ENCODE measurements around the gene MBNL1.
"Not testable (repeated sequence)": the region's sequence is repeated elsewhere in the genome, so short reads cannot be mapped to it uniquely, and the experiment has no call there.

Gene MBNL1

DNA sequence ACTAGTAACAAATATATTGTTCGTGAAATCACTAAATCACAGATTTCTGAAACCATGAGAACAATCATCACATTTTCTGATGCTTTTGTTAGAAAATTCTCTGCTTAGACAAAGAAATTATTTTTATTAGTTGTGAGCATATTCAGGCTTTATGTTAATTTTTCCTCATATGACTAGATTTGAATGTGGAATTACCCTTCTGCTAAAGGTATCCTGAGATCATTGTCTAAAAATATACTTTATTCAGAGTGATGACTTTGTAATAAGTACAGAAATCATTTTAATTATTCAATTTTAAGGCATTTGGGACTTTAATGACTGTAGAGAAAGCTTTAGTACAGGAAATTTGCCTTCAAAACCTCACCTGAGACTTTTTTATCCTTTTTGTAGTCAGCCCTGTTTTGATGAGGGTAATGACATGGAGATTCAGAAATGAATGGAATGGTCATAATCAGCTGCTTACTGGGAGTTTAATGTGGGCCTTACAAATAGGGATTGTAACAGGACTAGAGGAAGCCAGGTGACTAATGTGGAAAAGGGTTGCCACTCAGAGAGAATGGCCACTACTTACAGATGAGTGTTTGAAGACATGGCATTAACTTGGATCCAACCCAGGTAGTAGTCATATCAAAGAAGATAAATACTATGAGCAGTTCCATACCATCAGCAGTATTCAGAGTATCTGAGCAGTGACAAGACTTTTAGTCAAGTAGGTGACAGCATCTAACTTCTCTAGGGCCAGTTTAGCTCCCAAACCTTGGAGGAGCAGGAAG, 148.3 kb downstream of the MBNL1 start:
- DNase-seq = no peak

DNA sequence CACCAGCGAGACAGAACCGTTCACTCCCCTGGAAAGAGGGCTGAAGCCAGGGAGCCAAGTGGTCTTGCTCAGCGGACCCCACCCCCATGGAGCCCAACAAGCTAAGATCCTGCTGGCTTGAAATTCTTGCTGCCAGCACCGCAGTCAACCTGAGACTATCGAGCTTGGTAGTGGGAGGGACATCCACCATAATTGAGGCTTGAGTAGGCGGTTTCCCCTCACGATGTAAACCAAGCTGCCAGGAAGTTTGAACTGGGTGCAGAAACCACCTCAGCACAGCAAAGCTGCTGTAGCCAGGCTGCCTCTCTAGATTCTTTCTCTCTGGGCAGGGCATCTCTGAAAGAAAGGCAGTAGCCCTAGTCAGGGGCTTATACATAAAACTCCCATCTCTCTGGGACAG, 151.0 kb downstream of the MBNL1 start:
- DNase-seq = no peak

DNA sequence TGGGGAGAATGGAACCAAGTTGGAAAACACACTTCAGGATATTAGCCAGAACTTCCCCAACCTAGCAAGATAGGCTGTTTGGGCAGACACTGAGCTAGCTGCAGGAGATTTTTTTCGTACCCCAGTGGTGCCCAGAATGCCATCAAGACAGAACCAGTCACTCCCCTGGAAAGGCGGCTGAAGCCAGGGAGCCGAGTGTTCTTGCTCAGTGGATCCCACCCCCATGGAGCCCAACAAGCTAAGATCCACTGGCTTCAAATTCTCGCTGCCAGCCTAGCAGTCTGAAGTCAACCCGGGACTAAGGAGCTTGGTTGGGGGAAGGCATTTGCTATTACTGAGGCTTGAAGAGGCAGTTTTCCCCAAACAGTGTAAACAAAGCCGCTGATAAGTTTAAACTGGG, 152.4 kb downstream of the MBNL1 start:
- no peak for DNase-seq

DNA sequence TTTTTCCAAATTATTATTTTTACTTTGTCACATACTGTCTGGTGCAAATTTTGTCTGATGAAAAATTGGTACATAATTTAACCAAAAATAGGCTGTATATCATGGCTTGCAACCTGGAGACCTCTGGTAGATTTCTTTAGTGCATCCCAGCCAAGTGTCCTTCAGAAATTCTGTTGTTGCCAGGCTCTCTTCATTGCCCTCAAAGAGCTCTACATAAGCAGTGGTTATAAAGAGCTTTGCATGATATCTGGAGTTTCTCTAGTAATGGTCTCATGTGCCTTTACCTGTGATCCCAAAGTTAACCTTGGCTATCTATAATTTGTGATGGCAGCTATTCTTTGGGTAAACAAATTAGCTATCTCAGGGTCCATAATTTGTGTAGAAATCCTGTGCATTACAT, 157.7 kb downstream of the MBNL1 start:
- no peak for DNase-seq

DNA sequence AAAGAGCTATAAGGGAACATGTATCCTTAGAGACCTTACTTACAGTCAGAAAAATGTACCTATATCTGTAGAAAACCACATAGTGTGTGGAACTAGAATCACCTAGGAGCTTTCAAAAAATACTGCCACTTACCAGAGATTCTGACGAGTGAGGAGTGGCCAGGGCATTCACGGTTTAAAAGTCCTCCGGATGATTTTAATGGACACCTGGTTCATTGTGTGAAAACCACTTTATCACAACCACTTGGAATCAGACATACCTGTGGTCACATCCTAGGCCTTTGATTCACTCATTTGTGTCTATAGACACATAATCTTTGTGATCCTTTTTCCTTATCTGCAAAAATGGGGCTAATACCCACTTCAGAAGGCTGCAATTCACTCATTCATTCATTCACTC, 159.8 kb downstream of the MBNL1 start:
- DNase-seq = no peak

DNA sequence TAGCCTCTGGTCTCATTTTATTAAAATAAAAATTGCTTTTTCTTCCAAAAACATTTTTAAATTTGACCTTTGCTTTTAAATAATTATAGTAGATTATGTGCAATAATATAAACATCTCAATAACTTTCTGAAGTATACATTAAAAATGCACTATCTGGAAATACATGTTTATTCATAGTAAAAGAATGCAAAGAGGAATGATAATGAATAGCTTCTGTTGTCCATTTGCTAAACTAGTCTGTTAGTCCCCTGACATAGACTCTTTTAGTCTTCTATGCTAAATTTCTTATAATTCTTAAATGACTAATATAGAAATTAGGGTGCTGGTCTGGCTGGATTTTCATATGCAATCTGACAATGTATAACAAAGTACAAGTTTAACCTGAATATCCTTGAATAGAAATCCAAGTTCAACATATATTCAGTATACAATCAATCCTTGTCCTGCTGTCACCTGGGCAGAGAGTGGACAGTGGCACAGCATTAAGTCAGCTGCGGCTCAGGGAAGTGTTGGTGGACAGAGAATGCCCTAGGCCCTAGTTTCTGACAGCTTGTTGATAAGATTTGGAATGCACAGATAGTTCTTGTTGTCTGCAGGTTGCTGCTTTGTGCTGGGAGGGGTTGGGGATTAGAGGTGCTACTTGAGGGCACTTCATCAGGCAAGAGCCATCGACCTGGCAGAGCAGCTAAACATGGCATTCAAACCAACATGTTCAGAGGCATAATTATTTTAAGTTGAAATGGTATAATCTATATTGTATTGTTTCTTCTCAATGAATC, 161.7 kb downstream of the MBNL1 start:
- no peak for DNase-seq

DNA sequence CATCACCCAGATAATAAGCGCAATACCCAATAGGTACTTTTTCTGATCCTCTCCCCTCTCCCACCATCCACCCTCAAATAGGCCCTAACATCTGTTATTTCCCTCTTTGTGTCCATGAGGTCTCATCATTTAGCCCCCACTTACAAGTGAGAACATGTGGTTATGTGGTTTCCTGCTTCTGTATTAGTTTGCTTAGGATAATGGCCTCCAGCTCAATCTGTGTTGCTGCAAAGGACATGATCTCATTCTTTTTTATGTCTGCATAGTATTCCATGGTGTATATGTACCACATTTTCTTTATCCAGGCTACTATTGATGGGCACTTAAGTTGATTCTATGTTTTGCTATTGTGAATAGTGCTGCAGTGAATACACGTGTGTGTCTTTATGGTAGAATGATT, 165.4 kb downstream of the MBNL1 start:
- no peak for DNase-seq

DNA sequence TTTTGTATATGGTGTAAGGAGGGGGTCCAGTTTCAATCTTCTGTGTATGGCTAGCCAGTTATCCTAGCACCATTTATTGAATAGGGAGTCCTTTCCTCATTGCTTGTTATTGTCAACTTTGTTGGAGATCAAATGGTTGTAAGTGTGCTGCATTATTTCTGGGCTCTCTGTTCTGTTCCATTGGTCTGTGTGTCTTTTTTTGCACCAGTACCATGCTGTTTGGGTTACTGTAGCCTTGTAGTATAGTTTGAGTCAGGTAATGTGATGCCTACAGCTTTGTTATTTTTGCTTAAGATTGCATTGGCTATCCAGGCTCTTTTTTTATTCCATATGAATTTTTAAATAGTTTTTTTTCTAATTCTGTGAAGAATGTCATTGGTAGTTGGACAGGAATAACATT, 166.5 kb downstream of the MBNL1 start:
- not testable (repeated sequence) for DNase-seq

DNA sequence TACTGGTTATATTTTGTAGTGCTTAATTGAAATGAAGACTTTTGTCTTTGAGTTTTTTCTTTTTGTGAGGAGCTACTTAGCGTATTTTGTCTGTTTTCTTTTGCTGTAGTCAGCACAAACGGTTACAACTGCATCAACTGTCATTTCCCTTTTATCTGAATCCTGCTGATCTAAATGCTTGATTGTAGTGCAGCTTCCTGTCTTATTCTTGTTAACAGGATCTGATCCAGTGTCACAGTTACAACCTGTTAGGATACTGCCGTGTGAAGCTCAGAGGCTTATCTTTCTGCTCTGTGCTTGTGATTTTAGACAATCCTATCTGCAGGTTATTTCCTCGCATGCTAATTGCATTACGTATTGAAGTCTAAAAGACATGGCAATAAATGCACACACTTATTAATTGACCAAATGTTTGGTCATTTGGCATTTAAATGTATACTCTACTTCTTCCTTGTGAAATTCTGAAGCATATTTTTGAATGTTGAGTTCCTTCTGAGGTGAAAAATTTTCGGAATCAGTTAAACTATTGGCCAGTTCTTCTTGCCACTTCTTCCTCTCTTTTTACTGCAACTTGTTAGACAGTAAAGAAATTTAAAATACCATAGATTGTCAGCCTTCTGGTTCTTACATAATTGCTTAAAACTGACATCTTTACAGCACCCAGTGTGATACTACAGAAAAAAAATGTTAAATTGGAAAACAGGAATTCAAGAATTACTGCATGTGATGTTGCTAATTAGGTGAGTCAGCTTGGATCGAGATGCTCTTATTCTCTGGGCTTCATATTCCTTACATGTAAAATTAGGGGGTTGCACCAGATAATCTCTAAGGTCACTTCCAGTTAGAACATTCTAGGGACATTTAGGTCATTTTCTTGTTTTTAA, 168.2 kb downstream of the MBNL1 start:
- no peak for DNase-seq

DNA sequence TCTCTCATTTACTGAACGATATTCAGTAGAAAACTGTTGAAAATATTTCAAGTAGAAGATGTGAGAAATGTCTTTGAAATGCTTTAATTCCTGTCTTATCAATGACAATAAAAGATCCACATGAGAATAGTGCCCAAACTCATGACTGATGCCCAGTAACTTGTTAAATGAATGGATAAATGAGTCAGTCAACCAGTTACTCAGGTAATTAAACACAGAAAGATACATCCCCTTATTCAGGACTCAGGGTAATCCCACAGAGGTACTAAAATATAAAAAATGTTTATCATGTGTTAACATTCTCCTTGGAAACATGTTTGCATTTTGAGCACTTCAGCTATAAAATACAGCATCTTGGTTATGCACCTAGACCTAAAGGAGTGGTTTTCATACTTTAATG, 169.5 kb downstream of the MBNL1 start:
- no peak for DNase-seq

DNA sequence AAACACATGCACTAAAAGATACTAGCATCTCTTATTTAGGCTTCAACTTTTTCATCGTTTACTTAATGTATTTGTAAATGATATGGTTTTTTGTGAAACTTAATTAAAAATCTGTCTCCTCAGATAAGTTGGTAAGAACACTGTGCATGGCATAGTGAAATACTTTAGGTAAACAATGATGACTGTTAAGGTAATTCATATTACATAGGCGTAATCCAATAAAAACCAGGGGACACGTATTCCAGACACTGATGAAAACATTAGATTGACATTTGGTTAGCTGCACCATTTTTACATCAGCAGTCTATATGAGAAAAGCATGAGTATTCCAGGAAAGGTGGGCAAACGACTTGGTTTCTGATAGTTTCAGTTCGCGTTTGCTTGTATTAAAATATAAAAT, 170.0 kb downstream of the MBNL1 start:
- no peak for DNase-seq

DNA sequence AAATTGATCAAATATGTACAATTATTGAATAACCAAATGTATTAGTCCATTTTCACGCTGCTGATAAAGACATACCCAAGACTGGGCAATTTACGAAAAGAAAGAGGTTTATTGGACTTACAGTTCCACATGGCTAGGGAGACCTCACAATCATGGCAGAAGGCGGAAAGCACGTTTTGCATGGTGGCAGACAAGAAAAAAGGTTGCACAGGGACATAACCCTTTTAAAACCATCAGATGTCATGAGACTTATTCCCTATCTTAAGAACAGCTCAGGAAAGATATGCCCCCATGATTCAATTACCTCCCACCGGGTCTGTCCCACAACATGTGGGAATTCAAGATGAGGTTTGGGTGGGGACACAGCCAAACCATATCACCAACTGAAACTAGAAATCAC, 171.5 kb downstream of the MBNL1 start:
- DNase-seq = not testable (repeated sequence)

DNA sequence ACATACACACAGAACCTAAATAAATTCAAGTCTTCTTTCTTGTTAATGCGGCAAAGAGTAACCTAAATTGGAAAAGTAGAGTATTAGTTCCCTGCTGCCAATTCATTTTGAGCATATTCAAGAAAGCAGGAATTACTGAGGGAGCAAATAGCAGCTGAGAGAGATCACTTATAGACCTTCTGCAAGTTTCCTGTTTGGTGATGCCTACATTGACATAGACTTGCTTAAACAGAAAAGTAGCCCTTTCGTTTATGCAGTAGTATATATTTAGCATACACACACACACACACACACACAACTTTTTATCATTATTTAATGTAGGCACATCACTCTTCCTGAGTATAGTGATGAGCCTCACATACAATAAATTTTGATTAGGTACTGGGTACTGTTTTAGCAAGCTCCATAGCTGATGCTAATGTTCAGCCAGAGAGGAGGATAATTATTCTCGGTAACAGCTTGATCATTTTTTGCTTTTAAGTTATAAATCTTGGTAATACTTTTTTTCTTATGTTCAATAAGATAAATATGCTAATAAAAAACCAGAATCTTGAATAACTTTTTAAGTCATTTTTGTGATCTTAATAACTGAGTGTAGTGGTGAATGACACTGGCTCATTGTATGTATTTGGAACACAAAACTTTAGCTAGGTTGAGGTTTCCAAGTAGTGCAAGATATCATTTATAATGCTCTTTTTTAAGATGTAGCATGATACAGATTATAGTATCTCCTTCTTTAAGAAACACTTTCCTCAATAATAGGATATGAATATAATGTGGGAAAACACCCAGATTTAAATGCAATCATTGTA, 174.7 kb downstream of the MBNL1 start:
- no peak for DNase-seq

DNA sequence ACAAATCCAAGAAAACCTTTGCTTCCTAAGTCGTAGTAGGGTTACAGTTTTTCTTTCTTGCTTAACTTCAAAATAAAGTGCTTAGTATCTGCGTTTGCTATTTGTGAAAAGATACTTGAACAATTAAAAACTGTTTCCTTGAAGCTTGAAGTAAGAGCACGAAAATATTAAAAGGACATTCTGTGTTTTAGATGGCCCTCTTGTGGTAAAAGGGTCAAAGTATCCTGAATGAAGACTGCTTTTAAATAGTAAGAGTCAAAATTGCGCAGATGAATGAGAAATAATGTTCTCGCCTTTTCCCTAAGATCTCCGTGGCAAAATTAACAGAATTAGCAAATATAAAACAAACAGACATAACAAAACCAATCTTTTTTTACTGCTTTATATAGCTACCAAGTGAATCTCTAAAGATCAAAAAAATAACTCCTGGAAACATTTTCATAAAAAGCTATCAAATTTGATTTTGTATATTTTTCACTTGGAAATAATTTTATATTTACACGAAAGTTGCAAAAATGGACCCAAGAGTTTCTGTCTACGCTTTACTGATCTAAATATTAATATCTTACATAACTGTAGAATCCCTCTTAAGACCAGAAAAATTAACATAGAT, 175.4 kb downstream of the MBNL1 start:
- peak in 1 of 2 donors; percentile 82 for DNase-seq

DNA sequence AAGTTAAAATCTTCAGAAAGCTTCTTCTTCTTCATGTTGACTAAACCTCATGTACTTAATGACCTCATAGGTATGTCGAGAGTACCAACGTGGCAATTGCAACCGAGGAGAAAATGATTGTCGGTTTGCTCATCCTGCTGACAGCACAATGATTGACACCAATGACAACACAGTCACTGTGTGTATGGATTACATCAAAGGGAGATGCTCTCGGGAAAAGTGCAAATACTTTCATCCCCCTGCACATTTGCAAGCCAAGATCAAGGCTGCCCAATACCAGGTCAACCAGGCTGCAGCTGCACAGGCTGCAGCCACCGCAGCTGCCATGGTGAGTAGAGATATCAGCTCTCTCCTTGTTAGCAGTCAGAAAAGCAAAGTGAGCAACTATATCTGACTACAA, 176.5 kb downstream of the MBNL1 start:
- DNase-seq = no peak

DNA sequence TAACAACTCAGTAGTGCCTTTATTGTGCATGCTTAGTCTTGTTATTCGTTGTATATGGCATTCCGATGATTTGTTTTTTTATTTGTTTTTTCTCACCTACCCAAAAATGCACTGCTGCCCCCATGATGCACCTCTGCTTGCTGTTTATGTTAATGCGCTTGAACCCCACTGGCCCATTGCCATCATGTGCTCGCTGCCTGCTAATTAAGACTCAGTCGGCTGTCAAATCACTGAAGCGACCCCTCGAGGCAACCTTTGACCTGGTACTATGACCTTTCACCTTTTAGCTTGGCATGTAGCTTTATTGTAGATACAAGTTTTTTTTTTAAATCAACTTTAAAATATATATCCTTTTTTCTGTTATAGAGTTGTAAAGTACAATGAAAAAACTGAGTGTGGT, 177.8 kb downstream of the MBNL1 start:
- DNase-seq = no peak

DNA sequence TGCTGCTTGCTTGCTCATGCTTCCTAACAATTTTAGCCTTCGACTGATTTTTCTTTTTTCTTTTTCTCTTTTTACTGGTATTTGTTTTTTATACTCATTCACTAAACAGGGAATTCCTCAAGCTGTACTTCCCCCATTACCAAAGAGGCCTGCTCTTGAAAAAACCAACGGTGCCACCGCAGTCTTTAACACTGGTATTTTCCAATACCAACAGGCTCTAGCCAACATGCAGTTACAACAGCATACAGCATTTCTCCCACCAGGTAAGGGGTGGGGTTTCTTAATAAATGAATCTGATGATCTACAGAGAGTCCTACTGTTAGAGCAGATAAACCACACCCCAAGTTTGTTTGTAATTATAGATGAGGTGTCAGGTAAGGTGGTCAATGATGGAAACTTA, 178.8 kb downstream of the MBNL1 start:
- no peak for DNase-seq

DNA sequence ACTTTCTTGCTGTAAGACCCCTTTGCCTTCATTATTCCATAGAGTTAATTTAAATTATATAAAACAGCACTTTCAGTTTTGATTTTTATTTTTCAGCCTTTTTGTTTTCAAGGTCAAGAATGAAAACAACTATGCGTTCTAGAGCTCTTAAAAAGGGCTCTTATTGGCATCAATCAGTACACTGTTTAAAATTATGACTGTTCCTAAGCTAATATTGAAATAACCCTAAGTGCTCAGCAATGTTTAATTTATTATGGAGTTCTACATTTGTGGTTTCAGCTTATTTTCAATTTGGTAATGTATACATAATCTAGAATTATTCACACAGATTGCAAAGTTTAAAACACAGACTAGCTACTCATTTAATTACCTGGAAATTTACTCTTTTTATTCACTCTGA, 179.4 kb downstream of the MBNL1 start:
- no peak for DNase-seq

DNA sequence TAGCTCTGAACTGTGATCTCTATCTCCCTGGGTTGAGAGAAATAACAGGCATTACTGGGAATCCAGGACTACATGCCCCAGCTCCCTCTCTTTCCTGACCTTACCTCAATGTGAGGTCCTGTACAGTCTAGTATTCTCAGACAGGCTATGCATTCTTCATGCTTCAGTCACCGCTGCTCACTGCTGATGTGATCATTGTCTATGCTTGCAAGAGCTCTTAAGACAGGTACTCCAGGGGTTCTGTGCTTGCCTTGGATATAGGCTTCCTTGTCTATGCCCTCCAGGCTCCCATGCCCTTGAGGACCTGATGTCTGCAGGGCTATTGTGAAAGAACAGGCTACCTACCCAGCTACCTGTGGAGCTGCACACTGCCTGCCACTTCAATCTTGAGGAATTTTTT, 183.6 kb downstream of the MBNL1 start:
- no peak for DNase-seq

DNA sequence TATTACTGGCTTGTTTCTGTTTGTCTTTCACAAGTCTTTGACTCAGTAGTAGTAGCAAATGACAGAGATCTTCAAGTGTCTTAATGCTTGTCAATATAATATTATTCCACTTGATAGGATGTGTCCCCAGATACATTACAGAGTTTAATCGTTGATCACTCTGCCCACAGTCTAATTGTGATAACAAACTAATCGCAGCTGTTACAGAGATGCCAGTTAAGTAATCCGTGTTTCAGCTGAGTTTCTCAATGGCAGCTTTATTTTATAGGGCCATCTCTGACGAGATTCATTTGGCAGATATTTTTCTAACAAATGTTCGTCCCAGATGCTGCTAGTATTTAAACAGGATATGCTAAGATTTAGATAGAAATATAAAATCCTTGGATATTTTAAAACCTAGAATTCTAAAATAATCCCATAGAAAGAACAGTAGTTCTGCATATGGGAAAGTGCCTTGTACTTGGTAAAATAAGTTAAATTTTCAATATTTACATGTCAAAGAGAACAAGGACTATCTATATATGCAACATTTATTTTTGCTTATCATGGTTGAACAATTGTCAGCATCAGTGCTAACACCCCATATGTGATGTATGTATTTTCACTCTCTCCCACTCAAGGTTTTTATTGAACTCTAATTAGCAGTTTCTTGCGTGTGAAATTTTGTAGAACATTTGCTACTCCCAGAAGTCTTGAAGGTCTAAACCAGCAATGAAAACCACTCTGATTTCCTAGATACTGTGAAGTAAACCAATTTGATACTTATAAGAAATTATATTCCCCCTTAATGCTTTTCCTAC, 185.5 kb downstream of the MBNL1 start:
- peak in 1 of 2 donors; percentile 38 for DNase-seq

DNA sequence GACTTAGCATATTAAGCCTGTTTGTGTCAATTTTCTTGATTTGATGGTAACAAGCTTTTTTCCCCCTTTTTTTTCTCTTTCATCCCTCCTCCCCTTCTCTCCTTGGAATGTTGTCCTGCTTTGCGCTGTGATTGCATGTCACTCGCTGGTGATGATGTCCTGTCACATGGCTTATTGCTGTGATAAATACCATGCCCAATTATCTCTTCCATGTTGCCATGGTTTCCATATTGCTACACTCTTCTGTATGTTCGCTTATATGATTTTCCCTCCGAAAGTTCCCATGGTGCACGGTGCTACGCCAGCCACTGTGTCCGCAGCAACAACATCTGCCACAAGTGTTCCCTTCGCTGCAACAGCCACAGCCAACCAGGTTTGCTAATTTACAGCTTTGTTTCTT, 187.3 kb downstream of the MBNL1 start:
- no peak for DNase-seq

Measured in hippocampal formation (tissue), 2 donors.